Mucosa of descending colon (tissue), 3 donors: ENCODE measurements around the gene SLC7A6OS. TPM values are rescaled to one million over a fixed set of nuclear protein-coding genes. Genes with fewer than 3 reads are reported as not detected.
"Not testable (repeated sequence)": the region's sequence is repeated elsewhere in the genome, so short reads cannot be mapped to it uniquely, and the experiment has no call there.

Experiments used
- ATAC-seq: fragments of 200-7000 bp; cut with Tn5 transposase; one replicate; pipeline ENCODE4 v1.9.1; 2020; ENCODE audit warnings: mild to moderate bottlenecking, moderate library complexity
- DNase-seq, 3 donors: peaks; one replicate each; pipeline ENCODE4 v3.0.0-alpha.2; 2020
- H3K36me3 ChIP-seq: fragments of 200-600 bp; one replicate; pipeline ENCODE4 v1.8.0; 2021; ENCODE audit warnings: low read depth, mild to moderate bottlenecking
- H3K4me1 ChIP-seq: fragments of 200-600 bp; one replicate; pipeline ENCODE4 v1.8.0; 2021; ENCODE audit warnings: low read depth, mild to moderate bottlenecking
- H3K4me3 ChIP-seq: fragments of 200-600 bp; one replicate; pipeline ENCODE4 v1.8.0; 2021; ENCODE audit warnings: mild to moderate bottlenecking
- H3K9me3 ChIP-seq: fragments of 200-600 bp; one replicate; pipeline ENCODE4 v1.8.0; 2021; ENCODE audit warnings: mild to moderate bottlenecking
- CTCF ChIP-seq: fragments of 200-600 bp; IDR thresholded peaks from one replicate; pipeline ENCODE4 v1.8.0; 2022; ENCODE audit warnings: antibody characterized with exemption, mild to moderate bottlenecking
- intact Hi-C, 2 donors: fragments of 100-400 bp; cut with DNase I in 1 of 2; cut with micrococcal nuclease in 1 of 2; formaldehyde crosslinking; loops; one replicate each; pipeline versions ENCODE4 v1.11.0 to v1.11.1; 2022; cut with DNase I, micrococcal nuclease
- total RNA-seq, 3 donors: library from RNA; stranded (reverse); fragmentation: NEBNext Ultra II Directional in 2 of 3; extraction: Animal tissue kit (Norgen Biotek cat#: 25700) in 2 of 3; gene quantifications; one replicate each; pipeline versions ENCODE4 v1.2.1 to v1.2.4, GENCODE V29; 2021 to 2023
- donor health status: DM: no; HTN: no; CAD: no; lungs with moderate emphysema.
- donor health status: DM: no; HTN: no; CAD: no.
- donor health status: DM: no; HTN: yes; CAD: no.

Gene SLC7A6OS
- total RNA-seq, 3 donors from 2014 or later: 16.2 to 22.0 (median 18.4) TPM

GRCh38 chr16:68289621-68290329 is 21.0 kb downstream of the SLC7A6OS start:
- DNase-seq: no peak
- TF ChIP-seq CTCF: no peak
- intact Hi-C loops: no loop called here
- no peaks in the 10 kb centered on the region for H3K9me3 ChIP-seq
- peaks cover 12% of the 10 kb centered on the region for H3K4me1 ChIP-seq
- peak; percentile 57 for ATAC-seq
- no peaks in the 10 kb centered on the region for H3K36me3 ChIP-seq
- no peak overlapping the region for H3K4me3 ChIP-seq

GRCh38 chr16:68289202-68289601 is 21.5 kb downstream of the SLC7A6OS start:
- peaks cover 12% of the 10 kb centered on the region for H3K4me1 ChIP-seq
- no peak for ATAC-seq

GRCh38 chr16:68288796-68289195 is 21.9 kb downstream of the SLC7A6OS start:
- peaks cover 12% of the 10 kb centered on the region for H3K4me1 ChIP-seq
- H3K9me3 ChIP-seq, intact Hi-C loops, H3K4me3 ChIP-seq, H3K36me3 ChIP-seq, DNase-seq, ATAC-seq: not testable (repeated sequence)

More at GRCh38 chr16:68289202-68289601, 21.5 kb downstream of the SLC7A6OS start:
- TF ChIP-seq CTCF: no peak
- no peaks in the 10 kb centered on the region for H3K36me3 ChIP-seq
- no peaks in the 10 kb centered on the region for H3K9me3 ChIP-seq
- intact Hi-C loops: no loop called here
- no peak overlapping the region for H3K4me3 ChIP-seq
- no peak for DNase-seq

- ATAC-seq (no peak), DNase-seq (no peak)
- no peak for TF ChIP-seq CTCF
- H3K4me3 ChIP-seq: no peak overlapping the region
- no peaks in the 10 kb centered on the region for H3K36me3 ChIP-seq
- no peaks in the 10 kb centered on the region for H3K9me3 ChIP-seq
- intact Hi-C loops: no loop called here
- peaks cover 12% of the 10 kb centered on the region for H3K4me1 ChIP-seq
These were observed 22.5 kb downstream of the SLC7A6OS start for GRCh38 chr16:68288252-68288650.

- TF ChIP-seq CTCF: no peak
- no peaks in the 10 kb centered on the region for H3K9me3 ChIP-seq
- no peak overlapping the region for H3K4me3 ChIP-seq
- intact Hi-C loops: no loop called here
- DNase-seq: no peak
- no peaks in the 10 kb centered on the region for H3K36me3 ChIP-seq
- ATAC-seq: peak; percentile 23
- peaks cover 12% of the 10 kb centered on the region for H3K4me1 ChIP-seq
These were observed 23.2 kb downstream of the SLC7A6OS start for GRCh38 chr16:68287276-68288251.
